PC-3 (cell line): Measurements from ENCODE around the gene AURKB. TPM values are rescaled to one million over a fixed set of nuclear protein-coding genes. Genes with fewer than 3 reads are reported as not detected.
A peak's percentile ranks its signal among the peaks of the same experiment; 100 is the strongest.

Experiments
- ATAC-seq: fragments of 200-7000 bp; cut with Tn5 transposase; 2 replicates; pipeline ENCODE4 v1.9.1; 2020; ENCODE audit warnings: mild to moderate bottlenecking, moderate library complexity
- Bru-seq: library from RNA; stranded (reverse); fragments of 400-500 nt; gene quantifications from one replicate; lab custom pipeline; 2021; lab: Mats Ljungman, UMichigan
- BruChase-seq, 2 experiments: library from RNA; stranded (reverse); fragments of 400-500 nt; gene quantifications; one replicate each; lab custom pipeline; 2021; lab: Mats Ljungman, UMichigan
- BruUV-seq: library from RNA; stranded (reverse); fragments of 400-500 nt; replicated peaks from 2 replicates; lab custom pipeline; 2021; lab: Mats Ljungman, UMichigan
- CTCF ChIA-PET: fragments of 300-600 bp; sonication (Branson Sonifier 250); formaldehyde crosslinking; loops from one replicate; lab custom pipeline; 2022; ENCODE audit warnings: antibody characterized with exemption; lab: Charles Lee
- POLR2A ChIA-PET: fragments of 300-600 bp; sonication (Branson Sonifier 250); formaldehyde crosslinking; loops from one replicate; lab custom pipeline; 2022; ENCODE audit warnings: antibody characterized with exemption; ENCODE audit not compliant: unreplicated experiment; lab: Charles Lee
- DNase-seq: peaks from one replicate; pipeline ENCODE4 v3.0.0-alpha.2; 2015
- H2AFZ ChIP-seq: fragments of 300-600 bp; sonication (generic); 2 replicates; pipeline ENCODE4 v1.6.0; 2016; ENCODE audit warnings: antibody characterized with exemption, low read length
- H3F3A ChIP-seq: fragments of 300-600 bp; sonication (generic); one replicate; pipeline ENCODE4 v1.6.0; 2017; ENCODE audit warnings: antibody characterized with exemption, low read length, control low read depth, mild to moderate bottlenecking; ENCODE audit not compliant: unreplicated experiment
- H3K27ac ChIP-seq: fragments of 300-600 bp; sonication (generic); 2 replicates; pipeline ENCODE4 v1.5.1; 2016; ENCODE audit warnings: mild to moderate bottlenecking, low read length
- H3K27me3 ChIP-seq: fragments of 300-600 bp; sonication (generic); 2 replicates; pipeline ENCODE4 v1.6.1; 2016; ENCODE audit warnings: low read length, mixed read lengths
- H3K36me3 ChIP-seq: fragments of 300-600 bp; sonication (generic); 2 replicates; pipeline ENCODE4 v1.6.1; 2016; ENCODE audit warnings: low read depth, mixed run types, low read length, mixed read lengths
- H3K4me1 ChIP-seq: fragments of 300-600 bp; sonication (generic); 2 replicates; pipeline ENCODE4 v1.5.1; 2016; ENCODE audit warnings: low read length; ENCODE audit not compliant: insufficient read depth
- H3K4me2 ChIP-seq: fragments of 300-600 bp; sonication (generic); 2 replicates; pipeline ENCODE4 v1.6.0; 2016; ENCODE audit warnings: low read length
- H3K4me3 ChIP-seq: fragments of 300-600 bp; sonication (generic); 2 replicates; pipeline ENCODE4 v1.5.1; 2016; ENCODE audit warnings: mild to moderate bottlenecking, low read length, mixed read lengths
- H3K79me2 ChIP-seq: fragments of 300-600 bp; sonication (generic); 2 replicates; pipeline ENCODE4 v1.6.1; 2017; ENCODE audit warnings: low read length, mixed read lengths
- H3K9ac ChIP-seq: fragments of 300-600 bp; sonication (generic); 2 replicates; pipeline ENCODE4 v1.6.0; 2016; ENCODE audit warnings: mild to moderate bottlenecking, low read length
- H3K9me2 ChIP-seq: fragments of 300-600 bp; sonication (generic); replicated peaks from 2 replicates; pipeline ENCODE4 v1.6.1; 2016; ENCODE audit warnings: mixed run types, low read length, mixed read lengths
- H3K9me3 ChIP-seq: fragments of 300-600 bp; sonication (generic); 2 replicates; pipeline ENCODE4 v1.6.1; 2016; ENCODE audit warnings: low read length, mixed read lengths
- H4K20me1 ChIP-seq: fragments of 300-600 bp; sonication (generic); 2 replicates; pipeline ENCODE4 v1.6.1; 2016; ENCODE audit warnings: low read length, mixed read lengths
- CTCF ChIP-seq: fragments of 300-600 bp; sonication (generic); conservative IDR thresholded peaks from 2 replicates; pipeline ENCODE4 v1.5.1; 2017; ENCODE audit warnings: antibody characterized with exemption, low read depth, mild to moderate bottlenecking, low read length
- EZH2 ChIP-seq: fragments of 300-600 bp; sonication (generic); IDR thresholded peaks from one replicate; pipeline ENCODE4 v1.6.1; 2017; ENCODE audit warnings: antibody characterized with exemption, mild to moderate bottlenecking, low read length; ENCODE audit not compliant: unreplicated experiment
- EZH2phosphoT487 ChIP-seq: fragments of 300-600 bp; sonication (generic); IDR thresholded peaks from 2 replicates; pipeline ENCODE4 v1.6.1; 2018; ENCODE audit warnings: mild to moderate bottlenecking, antibody characterized with exemption, low read length, borderline replicate concordance
- intact Hi-C: fragments of 100-400 bp; cut with micrococcal nuclease; formaldehyde crosslinking; loops from 2 replicates; pipeline ENCODE4 v1.9.0; 2023
- long read RNA-seq: library from polyadenylated mRNA; unstranded; transcript quantifications from one replicate; pipeline ENCODE4 v2.0.0, GENCODE V29; 2021; ENCODE audit not compliant: unreplicated experiment
- total RNA-seq: library from RNA; depleted of rRNA; stranded (reverse); fragments of >200 nt; gene quantifications from 2 replicates; pipeline ENCODE4 v1.2.3, GENCODE V29; 2014; rRNA removed

The AURKB gene
- total RNA-seq (72.3 and 82.9 TPM in 2 replicates), Bru-seq, nascent RNA (percentile 73 among the genes with signal in this experiment), BruChase-seq, experiment 1, labeled RNA remaining after a 6-hour chase (percentile 71 among the genes with signal in this experiment), BruChase-seq, experiment 2, labeled RNA remaining after a 2-hour chase (percentile 42 among the genes with signal in this experiment)
- long read RNA-seq, result 0 reads

- H3K4me3 ChIP-seq, result peak within 1 kb of the TSS; percentile 88
- peaks cover 13% of the 10 kb centered on the region for H3K4me1 ChIP-seq
- peak within 1 kb of the TSS; percentile 87 for H3K27ac ChIP-seq
- peak within 1 kb of the TSS; percentile 93 for H3K4me2 ChIP-seq
- CTCF ChIA-PET, result interaction anchor here (0.6 kb wide), 1 partner anchor 11 kb away, joined by 3 read pairs; no protein-coding TSS in a partner anchor
- peak within 1 kb of the TSS; percentile 92 for H3K9ac ChIP-seq
- peak; percentile 94 for ATAC-seq
- TF ChIP-seq EZH2phosphoT487, result no peak
- TF ChIP-seq EZH2, result no peak
- no peak for TF ChIP-seq CTCF
- peaks cover 16% of the 10 kb centered on the region for H4K20me1 ChIP-seq
- BruUV-seq, result TSS peak; percentile 89
- peak within 1 kb of the TSS; percentile 85 for H2AFZ ChIP-seq
- H3K9me2 ChIP-seq, result no peaks in the 10 kb centered on the region
- peaks cover 16% of the 10 kb centered on the region for H3K36me3 ChIP-seq
- H3K79me2 ChIP-seq, result peaks cover 35% of the 10 kb centered on the region
- intact Hi-C loops, result no loop called here
- H3K27me3 ChIP-seq, result no peaks in the 10 kb centered on the region
- no peaks in the 10 kb centered on the region for H3K9me3 ChIP-seq
- POLR2A ChIA-PET, result interaction anchor here (0.6 kb wide), 1 partner anchor 627 kb away, joined by 4 read pairs; the partner anchor contains the start of gene MPDU1
- DNase-seq, result peak; percentile 95
- no peaks in the 10 kb centered on the region for H3F3A ChIP-seq
These were observed at the start of gene AURKB for GRCh38 chr17:8209907-8210760. AURKB (minus strand) TSS chr17:8210575; CDS start chr17:8210224, 351 bp downstream.

- BruUV-seq, result no TSS peak
- ATAC-seq (no peak), DNase-seq (no peak)
- H3K9me3 ChIP-seq, result no peaks in the 10 kb centered on the region
- H3K9ac ChIP-seq, result no peak overlapping the region
- no peak overlapping the region for H3K4me3 ChIP-seq
- H3K27me3 ChIP-seq, result no peaks in the 10 kb centered on the region
- intact Hi-C loops, result no loop called here
- H3F3A ChIP-seq, result no peaks in the 10 kb centered on the region
- no peaks in the 10 kb centered on the region for H4K20me1 ChIP-seq
- peaks cover 16% of the 10 kb centered on the region; the same call in 1 of the 2 replicates for H3K36me3 ChIP-seq
- H3K9me2 ChIP-seq, result no peaks in the 10 kb centered on the region
- H3K79me2 ChIP-seq, result peaks cover 5% of the 10 kb centered on the region
- ChIA-PET CTCF (no interaction called here), POLR2A (no interaction called here)
- H2AFZ ChIP-seq, result no peak overlapping the region
- no peak for TF ChIP-seq EZH2
- no peak for TF ChIP-seq CTCF
- no peak for TF ChIP-seq EZH2phosphoT487
- H3K27ac ChIP-seq, result no peak overlapping the region
- H3K4me1 ChIP-seq, result no peaks in the 10 kb centered on the region
- H3K4me2 ChIP-seq, result no peak overlapping the region
These were observed 47.4 kb upstream of the AURKB start for GRCh38 chr17:8257801-8258200.
